NCI-H2227 (cell line): ENCODE data around the gene ZSCAN16.
A peak's percentile ranks its signal among the peaks of the same experiment; 100 is the strongest.
"Not testable (repeated sequence)": the region's sequence is repeated elsewhere in the genome, so short reads cannot be mapped to it uniquely, and the experiment has no call there.

ENCODE experiments used
- DNase-seq: peaks from one replicate; lab custom pipeline; 2025; ENCODE audit not compliant: unreplicated experiment; lab: John Stamatoyannopoulos, UW

The ZSCAN16 gene

DNA sequence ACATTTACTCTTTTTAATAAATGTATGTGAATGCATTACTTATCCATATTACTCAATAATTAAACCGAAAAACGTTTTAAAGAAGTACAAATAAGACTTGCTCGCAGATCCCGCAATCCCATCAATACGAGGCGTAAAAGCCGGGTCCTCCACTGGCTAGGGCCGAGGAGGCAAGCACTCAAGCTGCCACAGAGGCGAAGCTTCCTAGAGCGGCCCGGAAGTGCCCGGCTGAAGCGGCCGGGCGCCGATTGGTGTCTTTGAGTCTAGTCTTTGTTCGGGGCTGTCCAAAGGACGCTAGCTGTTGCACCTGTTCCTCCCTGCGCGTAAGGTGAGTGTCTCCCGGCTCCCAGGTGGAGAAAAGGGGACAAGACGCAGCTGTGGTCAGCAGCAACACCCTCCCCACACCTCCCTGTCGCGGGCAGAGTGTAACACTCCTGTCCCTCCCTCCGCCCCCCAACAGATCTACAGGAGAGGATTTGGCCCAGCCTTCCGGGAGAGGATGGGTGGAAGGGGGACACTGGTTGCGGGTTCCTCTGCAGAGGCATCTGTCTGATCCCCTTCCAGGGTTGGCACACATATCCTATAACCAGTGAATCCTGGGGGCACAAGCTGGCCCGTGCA is at the start of gene ZSCAN16:
TSS of gene ZSCAN16 (plus strand) at position 260 of the 621 bp plus-strand sequence. CDS start 835 bp downstream, outside the sequence.
- peak; percentile 95 for DNase-seq

GRCh38 chr6:28078050-28078449 is 46.4 kb upstream of the ZSCAN16 start:
- DNase-seq = no peak

DNA sequence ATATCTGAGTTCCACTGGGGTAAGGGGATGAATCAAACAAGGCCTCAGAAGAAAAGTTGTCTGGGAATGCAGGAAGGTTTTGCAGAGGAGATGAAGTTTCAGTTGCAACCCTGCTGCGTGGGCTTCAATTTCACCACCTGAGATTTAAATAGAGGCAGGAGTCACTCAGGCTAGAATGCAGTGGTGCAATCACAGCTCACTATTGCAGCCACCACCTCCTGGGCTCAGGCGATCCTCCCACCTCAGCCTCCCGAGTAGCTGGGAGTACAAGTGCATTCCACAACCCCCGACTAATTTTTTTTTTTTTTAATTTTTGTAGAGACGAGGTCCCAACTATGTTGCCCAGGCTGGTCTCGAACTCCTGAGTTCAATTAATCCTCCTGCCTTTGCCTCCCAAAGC is 45.6 kb upstream of the ZSCAN16 start:
- DNase-seq = no peak

- DNase-seq = not testable (repeated sequence)
Observed at GRCh38 chr6:28080381-28080630, 44.1 kb upstream of the ZSCAN16 start, which contains the start of gene ZNF165. Gene ZNF165 (plus strand): TSS chr6:28080568. CDS start chr6:28085481, 4,913 bp downstream.

GRCh38 chr6:28080631-28081485 is 43.6 kb upstream of the ZSCAN16 start:
- DNase-seq = peak; percentile 97

DNA sequence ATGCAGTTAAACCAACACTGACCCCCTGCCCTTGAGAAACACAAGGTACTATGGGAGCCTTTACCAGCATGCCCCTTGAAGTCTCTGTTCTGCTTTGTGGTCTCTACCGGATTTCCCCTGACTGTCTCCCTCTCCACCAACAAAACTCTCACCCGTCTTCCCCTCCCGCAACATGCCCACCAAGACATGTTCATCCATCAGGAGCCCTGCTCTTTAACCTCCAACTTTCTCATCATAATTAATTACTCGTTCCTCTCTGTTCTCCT is 43.0 kb upstream of the ZSCAN16 start:
- DNase-seq = no peak

GRCh38 chr6:28082939-28083338 is 41.5 kb upstream of the ZSCAN16 start:
- no peak for DNase-seq

DNA sequence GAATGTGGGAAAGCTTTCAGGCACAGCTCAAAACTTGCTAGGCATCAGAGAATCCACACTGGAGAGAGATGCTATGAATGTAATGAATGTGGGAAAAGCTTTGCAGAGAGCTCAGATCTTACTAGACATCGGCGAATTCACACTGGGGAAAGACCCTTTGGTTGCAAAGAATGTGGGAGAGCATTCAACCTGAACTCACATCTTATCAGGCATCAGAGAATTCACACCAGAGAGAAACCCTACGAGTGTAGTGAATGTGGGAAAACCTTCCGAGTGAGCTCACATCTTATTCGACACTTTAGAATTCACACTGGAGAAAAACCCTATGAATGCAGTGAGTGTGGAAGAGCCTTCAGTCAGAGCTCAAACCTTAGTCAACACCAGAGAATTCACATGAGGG is 35.4 kb upstream of the ZSCAN16 start:
- DNase-seq = no peak

- no peak for DNase-seq
Observed at GRCh38 chr6:28090917-28091586, 33.4 kb upstream of the ZSCAN16 start.

DNA sequence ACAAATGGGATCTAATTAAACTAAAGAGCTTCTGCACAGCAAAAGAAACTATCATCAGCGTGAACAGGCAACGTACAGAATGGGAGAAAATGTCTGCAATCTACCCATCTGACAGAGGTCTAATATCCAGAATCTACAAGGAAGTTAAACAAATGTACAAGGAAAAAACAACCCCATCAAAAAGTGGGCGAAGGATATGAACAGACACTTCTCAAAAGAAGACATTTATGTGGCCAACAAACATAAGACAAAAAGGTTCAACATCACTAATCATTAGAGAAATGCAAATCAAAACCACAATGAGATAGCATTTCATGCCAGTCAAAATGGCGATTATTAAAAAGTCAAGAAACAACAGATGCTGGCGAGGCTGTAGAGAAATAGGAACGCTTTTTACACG is 22.2 kb upstream of the ZSCAN16 start:
- not testable (repeated sequence) for DNase-seq

- DNase-seq = not testable (repeated sequence)
Observed at GRCh38 chr6:28102699-28103098, 21.7 kb upstream of the ZSCAN16 start.

DNA sequence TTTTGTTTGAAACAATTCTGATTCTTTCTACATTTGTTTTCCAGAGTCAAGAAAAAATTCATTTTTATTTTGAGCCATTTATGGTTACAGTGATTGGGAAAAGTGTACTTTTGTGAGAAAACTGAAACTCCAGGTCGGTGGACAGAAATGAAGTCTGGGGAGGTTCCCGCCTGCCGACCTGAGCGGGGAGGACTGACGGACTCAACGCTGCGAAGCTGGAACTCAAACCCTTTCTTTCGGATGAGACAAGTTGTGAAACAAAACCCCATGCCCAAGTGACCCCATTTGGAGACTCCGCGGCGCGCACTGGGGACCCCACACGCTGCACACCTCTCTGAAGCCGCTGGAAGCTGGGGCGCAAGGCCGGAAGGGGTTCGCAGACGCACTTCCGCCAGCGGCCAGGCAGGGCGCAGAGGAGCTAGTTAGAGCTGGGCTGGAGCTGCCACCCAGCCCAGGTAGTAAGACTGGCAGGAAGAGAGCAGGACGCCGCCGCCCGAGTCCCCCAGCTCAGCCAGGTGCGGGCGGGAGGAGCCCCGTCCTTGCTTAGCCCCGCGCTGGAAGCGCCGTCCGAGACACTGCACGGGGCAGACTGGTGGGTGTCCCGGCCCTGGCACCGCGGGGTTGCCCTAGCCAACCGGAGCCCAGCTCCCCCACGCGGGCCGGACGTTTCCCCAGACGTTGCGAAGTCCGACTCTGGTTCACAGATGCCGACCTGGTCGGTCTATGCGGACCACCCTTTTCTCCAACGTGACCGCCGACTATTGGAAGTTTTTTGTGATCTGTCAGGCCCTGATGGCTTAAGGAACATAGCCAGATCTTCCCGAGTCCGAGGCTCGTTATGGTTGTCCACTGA is 19.8 kb upstream of the ZSCAN16 start:
- peak; percentile 89 for DNase-seq

DNA sequence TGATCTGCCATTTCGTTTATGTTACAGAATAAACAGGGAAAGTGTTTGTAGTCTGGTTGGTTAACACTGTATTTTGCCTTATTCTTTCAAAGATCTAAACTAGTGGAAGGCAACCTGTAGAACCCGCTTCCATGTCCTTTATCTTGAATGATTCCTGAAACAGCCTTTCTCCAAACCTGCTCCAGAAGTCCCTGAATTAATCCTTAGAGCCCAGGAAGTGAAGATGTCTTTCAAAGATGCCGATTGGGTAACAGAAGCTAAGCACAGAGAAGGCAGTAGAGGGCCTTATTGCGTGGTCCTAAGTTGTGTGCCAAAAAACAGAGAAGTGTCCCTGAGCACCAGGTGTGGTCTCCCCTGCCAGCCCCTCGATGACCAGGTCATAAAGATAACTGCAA is 19.2 kb upstream of the ZSCAN16 start:
- DNase-seq = peak; percentile 37

- no peak for DNase-seq
Observed at GRCh38 chr6:28107506-28107905, 16.9 kb upstream of the ZSCAN16 start.

- no peak for DNase-seq
Observed at GRCh38 chr6:28111964-28112363, 12.4 kb upstream of the ZSCAN16 start.

- DNase-seq = no peak
Observed at GRCh38 chr6:28115799-28116198, 8.6 kb upstream of the ZSCAN16 start.

DNA sequence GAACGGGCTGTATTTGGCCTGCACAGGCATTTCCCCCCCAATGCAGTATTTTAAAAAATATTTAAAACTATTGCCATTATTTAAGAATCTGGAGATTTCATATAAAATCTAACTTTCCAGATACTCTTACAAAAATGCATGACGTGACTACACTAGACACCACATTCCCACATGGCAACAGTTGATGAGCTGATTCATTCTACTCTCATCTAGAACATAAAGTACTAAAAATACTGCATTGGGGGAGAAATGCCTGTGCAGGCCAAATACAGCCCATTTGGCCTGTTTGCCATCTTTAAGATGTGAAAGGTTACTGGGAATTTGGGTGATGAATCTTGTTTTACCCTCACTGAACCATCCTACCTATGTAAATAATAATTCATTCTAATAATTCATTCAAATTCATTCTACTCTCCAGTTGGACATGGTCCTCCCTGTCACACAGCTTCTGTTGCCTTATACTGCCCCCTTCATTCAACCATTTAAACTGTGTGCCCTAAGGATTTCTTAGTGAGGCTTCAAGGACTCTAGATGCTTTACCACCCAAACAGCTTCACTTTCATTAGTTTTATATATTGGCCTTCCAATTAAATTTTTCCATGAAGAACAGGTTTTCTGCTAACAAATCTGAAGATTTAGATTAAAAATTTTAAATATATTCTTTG is 6.9 kb upstream of the ZSCAN16 start:
- DNase-seq = no peak

DNA sequence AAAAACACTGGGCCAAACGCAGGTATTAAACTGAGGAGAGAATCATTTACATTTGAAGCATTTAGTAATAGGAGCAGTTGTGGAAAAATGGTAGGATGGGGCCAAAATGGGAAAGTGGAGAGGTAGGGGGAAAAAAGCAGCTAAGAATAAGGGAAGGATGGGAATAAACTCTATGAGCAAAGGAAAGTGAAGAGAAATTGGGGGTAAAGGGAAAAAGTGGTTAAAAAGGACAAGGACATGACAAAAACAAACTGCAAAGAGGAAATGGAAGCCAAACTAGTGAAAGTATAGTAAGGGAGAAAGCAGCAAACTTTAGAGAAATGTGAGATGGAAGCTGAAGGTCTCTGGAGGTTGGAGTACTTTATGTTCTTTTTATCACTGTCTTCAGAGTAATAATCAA is 6.2 kb upstream of the ZSCAN16 start:
- DNase-seq = no peak

- DNase-seq = no peak
Observed at GRCh38 chr6:28121876-28122275, 2.5 kb upstream of the ZSCAN16 start.

GRCh38 chr6:28122283-28122682 is 2.1 kb upstream of the ZSCAN16 start:
- DNase-seq = not testable (repeated sequence)

DNA sequence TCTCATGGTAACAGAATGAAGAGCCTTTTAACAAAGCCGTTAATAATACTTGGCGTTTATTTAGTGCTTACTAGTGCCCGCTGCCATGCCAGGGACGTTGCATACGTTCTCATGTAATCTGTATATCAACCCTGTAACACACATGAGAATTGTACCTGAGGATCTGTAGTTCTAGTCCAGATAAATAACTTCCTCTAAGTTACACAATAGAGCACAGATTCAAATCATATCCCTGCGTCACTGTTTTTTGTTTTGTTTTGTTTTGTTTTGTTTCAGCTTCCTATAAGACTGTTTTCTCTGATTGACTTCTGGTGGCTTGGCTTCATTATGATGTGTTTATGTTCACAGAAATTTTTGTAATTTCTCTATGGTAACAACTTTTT is 553 bp downstream of the ZSCAN16 start:
- no peak for DNase-seq
